Measurements from ENCODE around the gene ZFP82. TPM values are rescaled to one million over a fixed set of nuclear protein-coding genes. Genes with fewer than 3 reads are reported as not detected.
A peak's percentile ranks its signal among the peaks of the same experiment; 100 is the strongest.

Gene ZFP82
- total RNA-seq, 4 donors from 2014 or later = 5.9 to 8.0 (median 7.2) TPM

DNA sequence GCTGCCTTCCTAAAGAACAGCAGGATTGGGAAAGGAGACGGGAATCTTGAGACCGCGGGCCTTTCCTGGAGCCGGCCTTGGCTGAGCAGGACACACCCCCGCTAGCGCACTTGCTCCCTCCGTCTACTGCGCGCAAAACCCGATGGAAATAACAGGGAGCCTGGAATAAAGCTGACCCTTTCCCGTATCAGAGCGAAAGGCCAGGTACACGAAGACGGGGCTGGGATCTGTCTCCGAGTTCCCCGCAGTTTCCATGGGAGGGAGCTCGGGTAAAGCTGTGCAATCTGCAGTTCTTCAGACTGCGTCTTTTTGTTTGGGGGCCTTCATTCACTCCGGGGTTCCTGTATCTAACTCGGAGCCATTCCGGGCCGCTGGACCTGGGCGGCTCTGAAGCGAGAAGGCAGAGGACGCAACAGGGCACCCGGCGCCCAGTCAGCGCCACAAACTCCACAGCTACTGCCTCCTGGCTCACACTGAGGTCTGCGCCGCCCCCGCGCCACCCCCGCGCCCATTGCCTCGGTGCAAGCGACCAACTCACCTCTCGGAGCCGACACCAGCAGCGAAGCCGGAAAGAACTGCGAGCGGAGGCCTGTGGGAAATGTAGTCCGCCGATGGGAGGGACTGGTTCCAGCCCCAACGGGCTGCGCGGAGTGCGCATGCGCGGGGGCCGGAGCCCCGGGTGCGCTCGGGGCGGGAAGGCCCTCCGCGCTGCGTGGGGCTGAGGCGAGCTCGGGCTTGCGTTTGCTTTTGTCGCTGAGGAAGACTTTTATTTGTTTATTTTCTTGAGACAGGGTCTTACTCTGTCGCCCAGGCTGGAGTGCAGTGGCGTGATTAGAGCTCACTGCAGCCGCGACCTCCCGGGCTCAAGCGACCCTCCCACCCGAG is 39.6 kb downstream of the ZFP82 start, which contains the start of gene ZFP14:
ZFP14 (minus strand) TSS at position 577 of the 885 bp plus-strand sequence. CDS start 11,309 bp downstream, outside the sequence.
- peak within 1 kb of the TSS; percentile 57 to 92 (median 89) for H3K27ac ChIP-seq
- ATAC-seq = peak; percentile 99

DNA sequence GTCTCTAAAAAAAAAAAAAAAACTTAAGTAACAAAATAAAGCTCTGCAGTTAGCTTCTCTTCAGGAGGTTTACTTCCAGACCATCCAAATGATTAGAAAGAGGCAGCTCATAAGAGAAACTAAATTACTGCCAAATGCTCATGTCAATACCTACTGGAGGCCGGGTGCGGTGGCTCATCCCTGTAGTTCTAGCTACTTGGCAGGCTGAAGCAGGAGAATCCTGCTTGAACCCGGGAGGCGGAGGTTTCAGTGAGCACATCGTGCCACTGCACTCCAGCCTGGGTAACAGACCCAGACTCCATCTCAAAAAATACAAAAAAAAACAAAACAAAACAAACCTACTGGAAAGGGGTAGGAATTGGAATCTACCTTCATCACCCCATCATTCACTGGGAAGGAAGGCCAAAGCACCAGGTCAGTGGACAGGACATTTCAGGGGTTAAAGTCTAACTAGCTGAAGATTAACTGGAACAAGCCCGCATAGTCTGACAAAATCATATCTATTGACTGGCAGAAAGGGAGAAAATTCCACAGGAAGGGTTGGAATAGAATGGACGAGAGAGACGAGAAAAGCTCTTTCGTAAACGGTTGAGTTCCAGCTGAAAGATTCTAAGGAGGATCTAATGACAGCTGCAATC is 40.8 kb downstream of the ZFP82 start:
- no peak for ATAC-seq
- Histone ChIP-seq H3K4me1 (peaks cover 4 to 23% (median 8%) of the 10 kb centered on the region in 3 donors), H3K9me3 (no peaks in the 10 kb centered on the region), H3K4me3 (peak overlapping the region in 1 of 2 donors; percentile 80), H3K27ac (peak overlapping the region in 3 of 4 donors; percentile 88 to 92 (median 90)), H3K36me3 (no peaks in the 10 kb centered on the region), H3K27me3 (no peaks in the 10 kb centered on the region)
- WGBS, 2 donors (ENCODE audit: low coverage in 1 of 2) = 39% methylated on average over 6 to 7 of the region's 10 CpGs
- TF ChIP-seq, protein P1, sequence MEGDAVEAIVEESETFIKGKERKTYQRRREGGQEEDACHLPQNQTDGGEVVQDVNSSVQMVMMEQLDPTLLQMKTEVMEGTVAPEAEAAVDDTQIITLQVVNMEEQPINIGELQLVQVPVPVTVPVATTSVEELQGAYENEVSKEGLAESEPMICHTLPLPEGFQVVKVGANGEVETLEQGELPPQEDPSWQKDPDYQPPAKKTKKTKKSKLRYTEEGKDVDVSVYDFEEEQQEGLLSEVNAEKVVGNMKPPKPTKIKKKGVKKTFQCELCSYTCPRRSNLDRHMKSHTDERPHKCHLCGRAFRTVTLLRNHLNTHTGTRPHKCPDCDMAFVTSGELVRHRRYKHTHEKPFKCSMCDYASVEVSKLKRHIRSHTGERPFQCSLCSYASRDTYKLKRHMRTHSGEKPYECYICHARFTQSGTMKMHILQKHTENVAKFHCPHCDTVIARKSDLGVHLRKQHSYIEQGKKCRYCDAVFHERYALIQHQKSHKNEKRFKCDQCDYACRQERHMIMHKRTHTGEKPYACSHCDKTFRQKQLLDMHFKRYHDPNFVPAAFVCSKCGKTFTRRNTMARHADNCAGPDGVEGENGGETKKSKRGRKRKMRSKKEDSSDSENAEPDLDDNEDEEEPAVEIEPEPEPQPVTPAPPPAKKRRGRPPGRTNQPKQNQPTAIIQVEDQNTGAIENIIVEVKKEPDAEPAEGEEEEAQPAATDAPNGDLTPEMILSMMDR (IDR thresholded peaks at IDR 0.05) = no peak
- TF ChIP-seq EP300 (IDR thresholded peaks at IDR 0.05) (no peak), POLR2AphosphoS5 (IDR thresholded peaks at IDR 0.05) (no peak), POLR2A (IDR thresholded peaks at IDR 0.05) (no peak)

More for the DNA sequence above, 39.6 kb downstream of the ZFP82 start, which contains the start of gene ZFP14:
- Histone ChIP-seq H3K4me1 (peaks cover 4 to 23% (median 8%) of the 10 kb centered on the region in 3 donors), H3K27me3 (no peaks in the 10 kb centered on the region), H3K4me3 (peak within 1 kb of the TSS; percentile 79 to 80), H3K36me3 (no peaks in the 10 kb centered on the region), H3K9me3 (no peaks in the 10 kb centered on the region)
- TF ChIP-seq EP300 (IDR thresholded peaks at IDR 0.05) (no peak), POLR2A (IDR thresholded peaks at IDR 0.05) (peak; percentile 78 to 85), POLR2AphosphoS5 (IDR thresholded peaks at IDR 0.05) (peak; percentile 83)
- TF ChIP-seq, protein P1 (IDR thresholded peaks at IDR 0.05) = peak in 2 of 4 experiments; percentile 23 to 46
- 0 to 1% methylated on average over 7 to 21 of the region's 69 CpGs for WGBS, 2 donors (ENCODE audit: low coverage in 1 of 2)

DNA sequence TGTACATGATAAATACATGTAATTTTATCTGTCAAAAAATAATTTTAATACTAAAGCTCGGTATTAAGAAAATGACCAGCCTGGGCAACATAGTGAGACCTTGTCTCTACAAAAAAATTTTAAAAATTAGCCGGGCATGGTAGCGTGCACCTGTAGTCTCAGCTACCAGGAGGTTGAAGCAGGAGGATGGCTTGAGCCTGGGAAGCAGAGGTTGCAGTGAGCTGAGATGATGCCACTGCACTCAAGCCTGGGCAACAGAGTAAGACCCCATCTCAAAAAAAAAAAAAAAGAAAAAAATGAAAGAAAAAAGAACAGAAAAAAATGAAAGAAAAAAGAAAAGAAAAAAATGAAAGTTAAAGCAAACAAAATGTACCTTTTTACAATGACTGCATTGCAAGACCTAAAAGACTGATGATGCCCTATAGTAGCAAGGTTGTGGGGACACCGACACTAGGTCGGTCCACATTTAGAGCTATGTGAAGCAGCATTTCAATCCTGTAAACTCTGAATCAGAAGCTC is 44.7 kb downstream of the ZFP82 start:
- ATAC-seq = no peak
- no peak overlapping the region for H3K4me3 ChIP-seq
- no peak overlapping the region for H3K27ac ChIP-seq
- peaks cover 0 to 6% of the 10 kb centered on the region in 2 donors for H3K36me3 ChIP-seq
- WGBS, 2 donors (ENCODE audit: low coverage in 1 of 2) = 95% methylated on average over 4 to 5 of the region's 5 CpGs
- H3K9me3 ChIP-seq = peaks cover 0 to 4% (median 0%) of the 10 kb centered on the region in 3 donors
- TF ChIP-seq POLR2A (IDR thresholded peaks at IDR 0.05) (no peak), EP300 (IDR thresholded peaks at IDR 0.05) (no peak), POLR2AphosphoS5 (IDR thresholded peaks at IDR 0.05) (no peak)
- TF ChIP-seq, protein P1 (IDR thresholded peaks at IDR 0.05) = no peak
- H3K4me1 ChIP-seq = peaks cover 4 to 18% (median 8%) of the 10 kb centered on the region in 3 donors
- H3K27me3 ChIP-seq = no peaks in the 10 kb centered on the region

DNA sequence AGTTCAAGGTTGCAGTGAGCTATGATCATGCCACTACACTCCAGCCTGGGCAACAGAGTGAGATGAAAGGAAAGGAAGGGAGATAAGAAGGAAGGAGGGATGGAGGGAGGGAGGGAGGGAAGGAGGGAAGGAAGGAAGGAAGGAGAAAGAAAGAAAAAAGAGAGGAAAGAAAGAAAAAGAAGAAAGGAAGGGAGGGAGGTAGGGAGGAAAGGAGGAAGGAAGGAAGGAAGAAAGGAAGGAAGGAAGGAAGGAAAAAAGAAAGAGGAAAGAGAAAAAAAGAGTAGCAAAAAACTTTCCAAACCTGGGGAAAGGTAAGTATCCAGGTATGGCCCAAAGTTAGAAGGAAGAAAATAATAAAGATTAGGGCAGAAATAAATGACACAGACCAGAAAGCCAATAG is 46.6 kb downstream of the ZFP82 start:
- H3K4me3 ChIP-seq = no peak overlapping the region
- no peak for TF ChIP-seq POLR2AphosphoS5 (IDR thresholded peaks at IDR 0.05)
- TF ChIP-seq, protein P1 (IDR thresholded peaks at IDR 0.05) = no peak
- TF ChIP-seq EP300 (IDR thresholded peaks at IDR 0.05) = no peak
- no peak for TF ChIP-seq POLR2A (IDR thresholded peaks at IDR 0.05)
- no peak for ATAC-seq
- peaks cover 0 to 2% (median 0%) of the 10 kb centered on the region in 3 donors for H3K4me1 ChIP-seq
- peaks cover 0 to 4% (median 0%) of the 10 kb centered on the region in 3 donors for H3K9me3 ChIP-seq
- H3K27ac ChIP-seq = no peak overlapping the region
- H3K27me3 ChIP-seq = no peaks in the 10 kb centered on the region
- peaks cover 0 to 20% of the 10 kb centered on the region in 2 donors for H3K36me3 ChIP-seq
